HEK293 (cell line): Measurements from ENCODE around the gene RHOF.

Experiments
- CTCF ChIP-seq: fragments of 450-650 bp; formaldehyde crosslinking; IDR thresholded peaks from 2 replicates; pipeline ENCODE4 v1.5.1; 2016; ENCODE audit warnings: missing biosample characterization, missing genetic modification characterization
- TCF7L2 ChIP-seq: IDR thresholded peaks from 2 replicates; pipeline ENCODE4 v1.6.1; 2011; ENCODE audit warnings: low read depth, mild to moderate bottlenecking, inconsistent platforms, low read length, moderate library complexity, borderline replicate concordance
- YY1 ChIP-seq: fragments of 450-650 bp; formaldehyde crosslinking; IDR thresholded peaks from 2 replicates; pipeline ENCODE4 v1.5.1; 2018; ENCODE audit warnings: missing biosample characterization, missing genetic modification characterization
- ZNF146 ChIP-seq: fragments of 450-650 bp; formaldehyde crosslinking; IDR thresholded peaks from 2 replicates; pipeline ENCODE4 v1.5.1; 2016; ENCODE audit warnings: missing biosample characterization, missing genetic modification characterization
- ZNF501 ChIP-seq: fragments of 450-650 bp; formaldehyde crosslinking; IDR thresholded peaks from 2 replicates; pipeline ENCODE4 v1.5.1; 2016; ENCODE audit warnings: missing biosample characterization, missing genetic modification characterization
- ZNF629 ChIP-seq: fragments of 450-650 bp; formaldehyde crosslinking; IDR thresholded peaks from 2 replicates; pipeline ENCODE4 v1.5.1; 2017; ENCODE audit warnings: missing biosample characterization, missing genetic modification characterization
- TF ChIP-seq, protein P1 (sequence below): fragments of 450-650 bp; formaldehyde crosslinking; IDR thresholded peaks from 2 replicates; pipeline ENCODE4 v1.5.1; 2016; ENCODE audit warnings: missing biosample characterization, missing genetic modification characterization
- TF ChIP-seq, protein P2 (sequence below): sonication (generic); formaldehyde crosslinking; IDR thresholded peaks from 2 replicates; pipeline ENCODE4 v1.8.1; 2022; ENCODE audit warnings: mild to moderate bottlenecking, moderate library complexity, missing genetic modification reagents

- TF ChIP-seq ZNF146 (tag by site-specific recombination) (no peak), CTCF (tag by site-specific recombination) (no peak), YY1 (no peak), ZNF629 (no peak), TCF7L2 (no peak), ZNF501 (tag by site-specific recombination) (no peak)
- TF ChIP-seq, protein P1, sequence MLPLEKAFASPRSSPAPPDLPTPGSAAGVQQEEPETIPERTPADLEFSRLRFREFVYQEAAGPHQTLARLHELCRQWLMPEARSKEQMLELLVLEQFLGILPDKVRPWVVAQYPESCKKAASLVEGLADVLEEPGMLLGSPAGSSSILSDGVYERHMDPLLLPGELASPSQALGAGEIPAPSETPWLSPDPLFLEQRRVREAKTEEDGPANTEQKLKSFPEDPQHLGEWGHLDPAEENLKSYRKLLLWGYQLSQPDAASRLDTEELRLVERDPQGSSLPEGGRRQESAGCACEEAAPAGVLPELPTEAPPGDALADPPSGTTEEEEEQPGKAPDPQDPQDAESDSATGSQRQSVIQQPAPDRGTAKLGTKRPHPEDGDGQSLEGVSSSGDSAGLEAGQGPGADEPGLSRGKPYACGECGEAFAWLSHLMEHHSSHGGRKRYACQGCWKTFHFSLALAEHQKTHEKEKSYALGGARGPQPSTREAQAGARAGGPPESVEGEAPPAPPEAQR (tag by site-specific recombination) = no peak
- TF ChIP-seq, protein P2, sequence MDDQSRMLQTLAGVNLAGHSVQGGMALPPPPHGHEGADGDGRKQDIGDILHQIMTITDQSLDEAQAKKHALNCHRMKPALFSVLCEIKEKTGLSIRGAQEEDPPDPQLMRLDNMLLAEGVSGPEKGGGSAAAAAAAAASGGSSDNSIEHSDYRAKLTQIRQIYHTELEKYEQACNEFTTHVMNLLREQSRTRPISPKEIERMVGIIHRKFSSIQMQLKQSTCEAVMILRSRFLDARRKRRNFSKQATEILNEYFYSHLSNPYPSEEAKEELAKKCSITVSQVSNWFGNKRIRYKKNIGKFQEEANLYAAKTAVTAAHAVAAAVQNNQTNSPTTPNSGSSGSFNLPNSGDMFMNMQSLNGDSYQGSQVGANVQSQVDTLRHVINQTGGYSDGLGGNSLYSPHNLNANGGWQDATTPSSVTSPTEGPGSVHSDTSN (CRISPR knock-in tag) = no peak
These were observed 52.6 kb downstream of the RHOF start for GRCh38 chr12:121740847-121741246.
